Pancreas (tissue), 10 donors: ENCODE results near the gene CASTOR2. TPM values are rescaled to one million over a fixed set of nuclear protein-coding genes. Genes with fewer than 3 reads are reported as not detected.
"Not testable (repeated sequence)": the region's sequence is repeated elsewhere in the genome, so short reads cannot be mapped to it uniquely, and the experiment has no call there.

Source experiments
- ATAC-seq, 4 donors: fragments of 200-7000 bp; cut with Tn5 transposase; one replicate each; pipeline versions ENCODE4 v1.8.0 to v1.9.1; 2020; ENCODE audit warnings: mild to moderate bottlenecking in 4 of 4, moderate library complexity in 4 of 4
- DNase-seq, 6 donors: peaks; one replicate each; pipeline ENCODE4 v3.0.0-alpha.2; 2020
- FAIRE-seq: peaks from 2 replicates; lab custom pipeline; 2012; peaks lifted over from hg19 to GRCh38; lab: Jason Lieb, UNC
- H3K27ac ChIP-seq, 4 donors: fragments of 200-600 bp; sonication (generic); 1 replicate in 3 of 4; 2 replicates in 1 of 4; pipeline versions ENCODE4 v1.5.0 to v1.8.0; 2020
- H3K27me3 ChIP-seq, 4 donors: fragments of 200-600 bp; one replicate each; pipeline ENCODE4 v1.8.0; 2021
- H3K36me3 ChIP-seq, 3 donors: fragments of 200-600 bp; sonication (generic) in 1 of 3; one replicate each; pipeline versions ENCODE4 v1.5.0 to v1.8.0; 2020 to 2021
- H3K4me1 ChIP-seq, 3 donors: fragments of 200-600 bp; one replicate each; pipeline ENCODE4 v1.8.0; 2021
- H3K4me3 ChIP-seq, 4 donors: fragments of 200-600 bp; sonication (generic) in 2 of 4; one replicate each; pipeline versions ENCODE4 v1.5.0 to v1.8.0; 2020 to 2021
- H3K9me3 ChIP-seq, 4 donors: fragments of 200-600 bp; one replicate each; pipeline ENCODE4 v1.8.0; 2021
- WGBS, 2 donors: extraction: QIAGEN DNeasy Blood & Tissue Kit; methylation state at CpG; one replicate each; pipeline ENCODE4 v1.1.7; 2013; 5-methylcytosine and 5-hydroxymethylcytosine counted together
- intact Hi-C, 3 donors: fragments of 100-400 bp; cut with DNase I; formaldehyde crosslinking; loops; one replicate each; pipeline versions ENCODE4 v1.11.1 to v1.14.2; 2022
- polyA plus RNA-seq, 2 donors: library from polyadenylated mRNA; stranded (reverse); fragments of 200-250 nt; gene quantifications; one replicate each; pipeline ENCODE4 v1.2.3, GENCODE V29; 2013
- total RNA-seq, 6 donors: library from RNA; stranded (reverse); fragmentation: NEBNext Ultra II Directional in 4 of 6; extraction: Animal tissue kit (Norgen Biotek cat#: 25700) in 4 of 6; gene quantifications; one replicate each; pipeline versions ENCODE4 v1.2.1 to v1.2.4, GENCODE V29; 2021 to 2023
- donor health status: healthy with polysubstance abuse.
- donor health status: DM: no; HTN: no; CAD: no; lungs with moderate emphysema.
- donor health status: DM: no; HTN: no; CAD: no.
- donor health status: control.
- donor health status: control.
- donor health status: Bipolar disorder and iron deficiency.
- donor health status: DM: yes; HTN: yes; CAD: no.
- donor health status: DM: no; HTN: no; CAD: no.
- donor health status: DM: no; HTN: no; CAD: no.
- donor health status: DM: yes; HTN: yes; CAD: no.

Gene CASTOR2
- total RNA-seq (10 to 100 TPM in 5 of 6 donors, 1 to 10 TPM in 1; 6.4 to 23.9 (median 13.2) TPM), polyA plus RNA-seq (1 to 10 TPM; 3.5 to 6.0 TPM)

GRCh38 chr7:74964511-74965119 is at the start of gene CASTOR2:
Gene CASTOR2, plus strand, starts transcription at chr7:74964705. Its CDS starts 281 bp downstream, at chr7:74964986.
- H3K27ac ChIP-seq, intact Hi-C loops, FAIRE-seq, H3K4me1 ChIP-seq, H3K27me3 ChIP-seq, H3K9me3 ChIP-seq, H3K36me3 ChIP-seq: not testable (repeated sequence)
- peak within 1 kb of the TSS in 1 of 4 donors; percentile 25 for H3K4me3 ChIP-seq
- peak; percentile 86 to 93 (median 92) for ATAC-seq
- peak; percentile 38 to 80 (median 77) for DNase-seq
- WGBS, 2 donors, result 0 to 2% methylated on average over 9 to 19 of the region's 84 CpGs

- H3K4me3 ChIP-seq, FAIRE-seq, intact Hi-C loops, H3K27ac ChIP-seq, ATAC-seq, H3K9me3 ChIP-seq, H3K36me3 ChIP-seq, H3K27me3 ChIP-seq, DNase-seq, H3K4me1 ChIP-seq: not testable (repeated sequence)
- 75 to 76% methylated on average over 5 to 8 of the region's 10 CpGs for WGBS, 2 donors
Measured at GRCh38 chr7:74922321-74922890, 42.1 kb upstream of the CASTOR2 start.

GRCh38 chr7:74923644-74924043 is 40.9 kb upstream of the CASTOR2 start:
- H3K4me1 ChIP-seq, H3K4me3 ChIP-seq, FAIRE-seq, H3K27me3 ChIP-seq, H3K36me3 ChIP-seq, H3K27ac ChIP-seq, ATAC-seq, H3K9me3 ChIP-seq, DNase-seq, intact Hi-C loops: not testable (repeated sequence)
- WGBS, 2 donors, result 86 to 94% methylated on average over 1 of the region's 1 CpG

- intact Hi-C loops, H3K9me3 ChIP-seq, H3K4me1 ChIP-seq, H3K36me3 ChIP-seq, H3K27ac ChIP-seq, H3K4me3 ChIP-seq, ATAC-seq, H3K27me3 ChIP-seq, DNase-seq, FAIRE-seq: not testable (repeated sequence)
- no CpG with 5 or more reads among the region's 1 CpG for WGBS, 2 donors
Measured at GRCh38 chr7:74926968-74927367, 37.5 kb upstream of the CASTOR2 start.

GRCh38 chr7:74931563-74932328 is 32.8 kb upstream of the CASTOR2 start:
- H3K4me3 ChIP-seq, H3K4me1 ChIP-seq, H3K27ac ChIP-seq, H3K27me3 ChIP-seq, H3K36me3 ChIP-seq, H3K9me3 ChIP-seq, ATAC-seq, FAIRE-seq, intact Hi-C loops, DNase-seq: not testable (repeated sequence)
- 90% methylated on average over 1 of the region's 6 CpGs; no CpG with 5 or more reads in 1 of the 2 donors for WGBS, 2 donors

- WGBS, 2 donors, result no CpG with 5 or more reads among the region's 2 CpGs
Measured at GRCh38 chr7:74939429-74939828, 25.1 kb upstream of the CASTOR2 start.

GRCh38 chr7:74941302-74942069 is 23.0 kb upstream of the CASTOR2 start:
- H3K27ac ChIP-seq, FAIRE-seq, H3K27me3 ChIP-seq, H3K36me3 ChIP-seq, H3K4me3 ChIP-seq, intact Hi-C loops, DNase-seq, H3K9me3 ChIP-seq, H3K4me1 ChIP-seq: not testable (repeated sequence)
- ATAC-seq, result peak in 3 of 4 donors; percentile 38 to 63 (median 60)
- 81 to 91% methylated on average over 3 to 5 of the region's 9 CpGs for WGBS, 2 donors

More at GRCh38 chr7:74939429-74939828, 25.1 kb upstream of the CASTOR2 start:
- H3K27ac ChIP-seq, ATAC-seq, H3K4me1 ChIP-seq, H3K27me3 ChIP-seq, H3K9me3 ChIP-seq, intact Hi-C loops, H3K36me3 ChIP-seq, FAIRE-seq, H3K4me3 ChIP-seq, DNase-seq: not testable (repeated sequence)

GRCh38 chr7:74943923-74944322 is 20.6 kb upstream of the CASTOR2 start:
- H3K27me3 ChIP-seq, intact Hi-C loops, H3K27ac ChIP-seq, H3K4me3 ChIP-seq, H3K4me1 ChIP-seq, ATAC-seq, FAIRE-seq, H3K9me3 ChIP-seq, DNase-seq, H3K36me3 ChIP-seq: not testable (repeated sequence)
- 87 to 94% methylated on average over 3 of the region's 4 CpGs for WGBS, 2 donors

GRCh38 chr7:74947741-74948140 is 16.8 kb upstream of the CASTOR2 start:
- ATAC-seq, DNase-seq, H3K36me3 ChIP-seq, H3K4me1 ChIP-seq, FAIRE-seq, H3K4me3 ChIP-seq, intact Hi-C loops, H3K9me3 ChIP-seq, H3K27ac ChIP-seq, H3K27me3 ChIP-seq: not testable (repeated sequence)
- WGBS, 2 donors, result no CpG with 5 or more reads among the region's 3 CpGs

- H3K27me3 ChIP-seq, H3K4me1 ChIP-seq, FAIRE-seq, ATAC-seq, intact Hi-C loops, H3K4me3 ChIP-seq, H3K36me3 ChIP-seq, H3K9me3 ChIP-seq, DNase-seq, H3K27ac ChIP-seq: not testable (repeated sequence)
- no CpG with 5 or more reads among the region's 8 CpGs for WGBS, 2 donors
Measured at GRCh38 chr7:74953774-74954173, 10.7 kb upstream of the CASTOR2 start.

GRCh38 chr7:74958328-74958727 is 6.2 kb upstream of the CASTOR2 start:
- H3K36me3 ChIP-seq, H3K27ac ChIP-seq, FAIRE-seq, ATAC-seq, H3K27me3 ChIP-seq, H3K4me3 ChIP-seq, H3K4me1 ChIP-seq, DNase-seq, intact Hi-C loops, H3K9me3 ChIP-seq: not testable (repeated sequence)
- WGBS, 2 donors, result no CpG with 5 or more reads among the region's 2 CpGs
